Cardiac fibroblast (primary cell): ENCODE measurements around the gene CIPC.

Source experiments
- DNase-seq, 2 donors: peaks; one replicate each; pipeline versions ENCODE4 v3.0.0 to v3.0.0-alpha.2; 2010; ENCODE audit warnings: low read depth in 2 of 2
- H3K4me3 ChIP-seq, 2 donors: replicated peaks in 1 of 2; 1 replicate in 1 of 2; 2 replicates in 1 of 2; pipeline ENCODE4 v1.5.1; 2011; ENCODE audit warnings: low read depth in 2 of 2, low read length in 2 of 2, mild to moderate bottlenecking in 2 of 2, moderate library complexity in 1 of 2
- CTCF ChIP-seq: IDR thresholded peaks from one replicate; pipeline ENCODE4 v1.5.1; 2011; ENCODE audit warnings: low read depth, mild to moderate bottlenecking, low read length, inconsistent platforms

CIPC gene

GRCh38 chr14:77058117-77058516, 39.9 kb upstream of the CIPC start:
- H3K4me3 ChIP-seq, result no peak overlapping the region
- no peak for DNase-seq
- TF ChIP-seq CTCF, result no peak

- DNase-seq, result no peak
- no peak overlapping the region for H3K4me3 ChIP-seq
- no peak for TF ChIP-seq CTCF
These were observed 39.3 kb upstream of the CIPC start for GRCh38 chr14:77058785-77059184.

- TF ChIP-seq CTCF, result peak; percentile 45
- peak; percentile 86 to 87 for DNase-seq
- no peak overlapping the region for H3K4me3 ChIP-seq
These were observed 38.7 kb upstream of the CIPC start for GRCh38 chr14:77059276-77059915.

DNA sequence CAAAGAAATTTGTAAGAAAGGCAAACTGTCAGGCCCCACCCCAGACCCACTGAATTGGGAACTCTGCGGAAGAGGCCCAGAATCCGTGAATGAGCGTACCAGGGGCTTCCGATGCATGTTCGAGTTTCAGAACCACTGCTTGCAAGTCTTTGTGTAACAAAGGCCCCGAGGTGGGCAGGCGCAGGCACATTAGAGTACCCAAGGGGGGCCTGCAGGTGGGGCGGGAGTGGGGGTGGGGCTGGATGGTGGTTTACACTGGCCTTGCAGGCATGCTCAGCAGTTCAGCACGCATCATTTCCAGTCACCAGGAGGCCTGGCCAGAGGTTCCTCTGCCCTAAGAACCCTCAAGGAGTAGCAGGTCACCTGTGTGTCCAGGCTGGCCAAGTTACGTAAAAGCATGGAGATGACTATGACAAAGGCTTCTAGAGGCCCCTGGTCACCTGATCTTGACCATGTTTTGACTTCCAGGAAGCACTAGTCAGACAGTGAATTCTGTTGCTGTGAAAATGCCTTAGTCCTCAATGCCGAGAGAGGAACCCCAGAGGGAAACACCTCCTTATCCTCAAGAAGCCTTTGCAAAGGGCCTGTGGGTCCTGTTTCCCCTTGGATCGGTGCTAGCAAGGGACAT, 36.3 kb upstream of the CIPC start:
- no peak for TF ChIP-seq CTCF
- no peak for DNase-seq
- no peak overlapping the region for H3K4me3 ChIP-seq

GRCh38 chr14:77062261-77062660, 35.8 kb upstream of the CIPC start:
- no peak overlapping the region for H3K4me3 ChIP-seq
- TF ChIP-seq CTCF, result no peak
- DNase-seq, result no peak

GRCh38 chr14:77063571-77064171, 34.4 kb upstream of the CIPC start:
- peak; percentile 23 to 62 for DNase-seq
- no peak for TF ChIP-seq CTCF
- H3K4me3 ChIP-seq, result no peak overlapping the region
